Stimulated activated CD8-positive, alpha-beta memory T cell treated with anti-CD3 and anti-CD28 coated beads, Interleukin-15, amount 100 ng/mL, for 4 hours (primary cell): ENCODE measurements around the gene GRK1.

Experiments
- DNase-seq, 2 donors: peaks; one replicate each; pipeline ENCODE4 v3.0.0-alpha.2; 2020; ENCODE audit warnings: low read depth in 2 of 2

GRK1 gene

DNA sequence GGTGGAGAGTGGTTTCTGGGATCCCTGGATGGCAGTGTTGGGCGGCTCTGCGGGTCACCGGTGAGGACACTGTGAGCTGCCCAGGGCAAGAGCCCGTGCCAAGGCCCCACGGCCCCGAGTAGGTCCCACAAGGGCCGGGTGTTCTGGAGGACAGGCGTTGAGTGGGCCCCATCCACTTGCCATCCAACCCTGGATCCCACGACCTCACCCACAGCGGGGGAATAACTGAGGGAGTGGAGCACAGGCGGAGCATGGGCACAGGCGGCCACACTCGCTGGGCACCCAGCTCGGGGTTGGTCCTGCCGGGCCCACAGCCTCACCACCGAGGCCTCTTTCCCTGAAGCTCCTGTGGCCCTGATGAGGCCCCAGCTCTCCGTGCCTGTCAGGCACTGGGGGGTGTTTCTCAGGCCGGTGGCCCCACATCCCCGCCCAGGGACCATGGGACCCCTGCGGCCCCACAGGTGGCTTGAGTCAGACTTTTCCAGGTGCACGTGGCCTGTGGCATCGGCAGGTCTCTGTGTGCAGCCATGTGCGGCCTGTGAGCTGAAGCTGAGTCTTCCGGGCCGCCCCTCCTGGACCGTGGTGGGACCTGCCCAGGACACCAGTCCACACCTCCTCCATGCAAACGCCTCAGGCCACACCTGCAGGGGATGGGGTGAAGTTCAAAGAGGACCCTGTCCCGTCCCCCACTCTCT is 108.6 kb downstream of the GRK1 start:
- DNase-seq, result no peak

DNA sequence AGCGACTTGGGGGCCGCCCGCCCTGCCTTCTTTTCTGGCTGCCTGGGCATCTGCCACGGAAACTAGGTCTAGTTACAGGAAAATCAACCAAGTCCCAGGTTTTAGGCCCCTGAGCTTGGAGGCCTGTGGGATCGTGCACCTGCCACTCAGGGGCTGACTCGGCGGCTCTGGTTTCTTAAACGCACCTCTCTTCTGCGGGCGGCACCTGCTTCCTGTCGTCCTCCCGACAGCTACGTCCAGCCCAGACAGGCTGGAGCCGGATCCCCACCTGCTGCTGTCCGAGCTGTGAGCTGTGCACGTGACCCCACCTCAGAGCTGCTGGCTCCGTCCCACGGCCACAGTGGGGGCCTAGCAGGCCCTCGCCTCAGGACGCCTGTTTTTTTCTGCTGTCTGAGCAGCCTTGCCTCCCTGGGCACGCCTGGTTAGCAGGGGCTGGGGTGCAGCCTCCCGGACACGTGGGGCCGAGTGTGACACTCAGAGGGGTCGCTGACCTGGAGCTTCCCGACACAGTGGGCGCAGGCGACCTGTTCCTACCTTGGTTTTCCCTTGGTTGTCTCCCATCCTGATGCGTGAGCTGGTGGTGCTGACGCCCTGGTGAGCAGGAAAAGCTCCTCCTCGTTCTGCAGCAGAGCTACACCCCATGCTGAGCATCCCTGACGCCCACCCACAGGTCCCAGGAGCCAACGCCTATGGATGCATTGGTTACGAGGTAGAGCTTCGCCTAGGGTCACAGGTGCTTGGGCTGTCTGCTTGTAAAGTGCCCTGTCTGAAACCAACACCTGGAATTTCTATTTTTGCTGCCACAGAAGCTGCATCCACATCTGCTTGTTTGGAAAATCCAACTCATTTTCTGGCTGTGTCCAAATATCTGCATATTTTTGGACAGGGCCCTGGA is 109.5 kb downstream of the GRK1 start:
- DNase-seq, result no peak

DNA sequence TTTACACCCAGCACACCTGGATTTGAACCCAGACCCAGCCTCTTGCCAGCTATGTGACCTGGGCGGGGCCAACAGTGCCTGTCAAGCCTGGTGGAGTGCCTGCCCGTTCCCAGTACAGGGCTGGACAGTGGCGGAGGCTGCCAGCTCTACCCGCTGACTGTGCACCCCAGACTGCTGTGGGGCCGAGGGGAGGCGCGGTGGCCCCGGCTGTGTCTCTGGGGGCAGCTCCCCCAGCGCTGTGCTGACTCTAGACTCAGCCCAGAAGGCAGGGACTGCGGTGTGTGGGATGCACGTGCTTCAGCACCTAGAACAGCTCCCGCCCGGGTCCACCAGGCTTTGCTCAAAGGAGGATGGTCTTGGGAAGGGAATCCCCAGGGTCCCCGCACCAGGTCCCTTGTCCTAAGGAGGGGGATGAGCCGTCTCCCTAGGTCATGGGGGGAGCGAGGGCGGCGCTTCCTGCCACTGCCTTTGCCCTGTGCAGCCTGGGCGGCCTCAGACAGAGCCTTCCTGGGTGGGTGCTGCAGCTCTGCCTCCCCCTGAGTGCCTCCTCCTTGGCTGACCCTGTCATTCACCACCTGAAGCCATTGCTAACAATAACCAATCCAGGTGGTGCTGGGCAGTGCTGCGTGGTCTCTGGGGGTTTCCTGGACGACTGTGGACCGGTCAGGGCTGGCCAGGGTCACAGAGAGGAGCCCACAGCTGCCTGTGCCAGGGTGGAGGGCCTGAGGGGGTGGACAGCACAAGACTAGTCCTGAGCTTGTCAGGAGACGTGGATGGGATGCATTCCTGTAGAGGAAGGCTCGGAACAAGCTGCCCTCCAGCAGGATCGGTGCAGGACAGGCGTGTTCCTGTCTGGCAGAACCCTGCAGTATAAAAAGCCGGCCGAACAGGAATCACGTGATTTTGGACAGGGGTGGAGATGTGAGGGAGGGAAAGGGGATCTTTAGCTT is 110.6 kb downstream of the GRK1 start:
- no peak for DNase-seq

DNA sequence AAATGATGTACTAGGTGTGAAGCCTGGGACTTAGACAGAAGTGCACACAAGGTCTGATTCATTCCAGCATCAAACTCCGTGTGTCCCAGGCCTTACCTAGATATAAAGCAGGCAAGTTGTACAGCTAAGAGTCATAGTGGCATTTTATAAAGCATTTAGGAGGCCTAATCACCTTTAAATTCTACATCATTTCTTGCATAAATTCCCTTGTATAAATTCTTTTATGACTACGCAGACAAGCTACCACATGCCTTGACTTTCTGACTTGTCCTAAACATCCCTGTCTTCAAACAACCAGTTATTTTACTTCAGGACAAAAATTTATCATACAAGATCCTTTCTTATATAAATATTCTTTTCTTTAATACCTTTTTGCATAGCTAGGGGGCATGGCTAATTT is 114.6 kb downstream of the GRK1 start:
- no peak for DNase-seq

DNA sequence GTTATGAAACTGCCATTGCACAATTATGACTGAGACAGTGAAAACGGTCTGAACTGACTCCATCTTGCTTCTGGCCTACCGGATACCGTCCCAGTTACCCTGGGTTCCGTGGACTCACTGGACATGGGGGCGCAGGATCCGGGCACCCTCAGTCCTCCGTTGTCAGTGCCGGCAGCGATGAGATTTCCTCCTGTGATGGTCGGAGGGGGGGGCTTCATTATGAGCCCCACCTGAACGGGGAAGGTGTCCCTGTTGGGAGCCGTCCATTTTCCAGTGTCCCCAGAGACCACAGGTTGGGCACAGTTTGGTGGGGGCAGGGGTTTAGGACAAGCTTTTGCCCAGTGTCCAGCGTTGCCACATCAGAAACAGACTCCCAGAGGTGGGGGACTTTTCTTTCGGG is 115.5 kb downstream of the GRK1 start:
- no peak for DNase-seq

DNA sequence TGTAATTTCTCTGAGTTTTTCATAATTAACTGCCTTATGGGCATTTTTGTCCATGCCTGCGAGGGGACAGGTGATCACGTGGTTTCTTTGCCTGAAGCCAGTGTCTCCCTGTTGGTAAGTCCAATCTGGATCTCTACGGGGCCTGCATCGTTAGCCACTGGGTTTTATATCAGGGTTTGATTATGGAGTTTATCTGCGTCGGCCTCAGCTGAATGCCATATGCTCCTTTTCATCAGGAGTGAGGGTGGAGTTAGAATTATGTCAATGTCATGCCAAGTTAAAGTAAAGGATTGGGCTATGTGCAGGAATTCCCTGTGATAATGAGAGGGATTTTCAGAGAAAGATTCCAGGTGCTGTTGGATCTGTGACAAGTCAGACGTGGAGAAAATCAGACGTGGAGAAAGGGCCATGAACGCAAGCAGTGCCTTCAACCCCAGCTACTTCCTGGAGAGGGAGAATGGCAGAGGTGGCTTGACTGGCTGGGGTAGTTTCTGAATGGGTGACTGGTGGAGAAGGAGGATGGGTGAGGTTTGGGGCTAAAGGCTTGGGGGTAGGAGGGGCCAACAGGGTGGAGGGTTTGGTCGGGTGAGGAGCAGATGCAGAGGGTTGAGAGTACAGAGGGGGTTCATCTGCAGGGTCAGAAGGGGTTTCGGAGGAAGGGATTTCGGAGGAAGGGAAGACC is 116.3 kb downstream of the GRK1 start:
- DNase-seq, result no peak

DNA sequence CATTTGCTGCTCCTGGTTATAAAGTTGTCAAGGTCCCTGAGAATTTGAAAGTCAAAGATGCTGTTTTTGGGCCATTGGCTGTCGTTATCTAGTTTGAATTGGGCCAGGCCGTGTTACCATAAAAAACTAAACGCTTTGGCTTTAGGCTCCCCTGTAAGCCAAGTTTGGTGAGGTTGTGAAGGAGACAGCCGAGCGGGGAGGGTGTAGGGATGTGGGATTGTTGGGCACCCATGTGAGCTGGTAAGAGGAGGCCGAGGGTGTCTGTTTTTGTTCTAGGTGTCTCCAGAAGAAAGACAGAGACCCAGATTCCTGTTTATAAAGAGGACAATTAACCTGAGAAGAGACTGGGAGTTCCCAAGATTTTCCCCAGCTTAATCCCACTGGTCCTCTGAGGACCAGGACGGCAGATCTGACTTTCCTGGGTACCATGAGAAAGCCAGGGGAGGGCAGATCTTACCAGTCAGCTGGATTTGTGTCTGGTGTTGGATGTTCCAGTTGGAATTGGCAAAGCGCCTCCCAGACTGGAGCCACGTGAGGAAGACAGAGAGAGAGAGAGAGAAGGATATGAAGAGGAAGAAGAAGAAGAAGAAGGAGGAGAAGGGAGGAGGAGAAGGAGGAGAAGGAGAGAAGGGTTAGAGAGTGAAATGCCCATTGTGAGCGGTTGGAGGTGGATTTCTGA is 117.1 kb downstream of the GRK1 start:
- no peak for DNase-seq

DNA sequence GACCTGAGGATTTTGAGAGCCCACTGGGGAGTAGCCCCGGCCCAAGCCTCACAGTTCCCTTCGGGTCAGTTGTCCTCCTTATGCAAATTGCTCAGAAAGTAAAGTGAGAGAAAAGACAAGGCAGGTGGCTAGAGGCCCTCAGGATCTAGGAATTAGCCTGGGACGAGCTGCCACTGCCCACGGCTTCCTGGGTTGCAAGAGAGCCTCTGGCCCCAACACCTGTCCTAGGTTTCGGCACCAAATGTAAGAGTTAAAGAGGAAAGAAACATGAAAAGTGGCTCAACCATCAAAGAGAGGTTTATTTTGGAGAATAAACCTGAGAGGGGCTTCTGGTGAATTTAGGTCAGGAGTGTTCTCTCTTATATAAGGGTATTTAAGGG is 117.6 kb downstream of the GRK1 start:
- DNase-seq, result no peak

DNA sequence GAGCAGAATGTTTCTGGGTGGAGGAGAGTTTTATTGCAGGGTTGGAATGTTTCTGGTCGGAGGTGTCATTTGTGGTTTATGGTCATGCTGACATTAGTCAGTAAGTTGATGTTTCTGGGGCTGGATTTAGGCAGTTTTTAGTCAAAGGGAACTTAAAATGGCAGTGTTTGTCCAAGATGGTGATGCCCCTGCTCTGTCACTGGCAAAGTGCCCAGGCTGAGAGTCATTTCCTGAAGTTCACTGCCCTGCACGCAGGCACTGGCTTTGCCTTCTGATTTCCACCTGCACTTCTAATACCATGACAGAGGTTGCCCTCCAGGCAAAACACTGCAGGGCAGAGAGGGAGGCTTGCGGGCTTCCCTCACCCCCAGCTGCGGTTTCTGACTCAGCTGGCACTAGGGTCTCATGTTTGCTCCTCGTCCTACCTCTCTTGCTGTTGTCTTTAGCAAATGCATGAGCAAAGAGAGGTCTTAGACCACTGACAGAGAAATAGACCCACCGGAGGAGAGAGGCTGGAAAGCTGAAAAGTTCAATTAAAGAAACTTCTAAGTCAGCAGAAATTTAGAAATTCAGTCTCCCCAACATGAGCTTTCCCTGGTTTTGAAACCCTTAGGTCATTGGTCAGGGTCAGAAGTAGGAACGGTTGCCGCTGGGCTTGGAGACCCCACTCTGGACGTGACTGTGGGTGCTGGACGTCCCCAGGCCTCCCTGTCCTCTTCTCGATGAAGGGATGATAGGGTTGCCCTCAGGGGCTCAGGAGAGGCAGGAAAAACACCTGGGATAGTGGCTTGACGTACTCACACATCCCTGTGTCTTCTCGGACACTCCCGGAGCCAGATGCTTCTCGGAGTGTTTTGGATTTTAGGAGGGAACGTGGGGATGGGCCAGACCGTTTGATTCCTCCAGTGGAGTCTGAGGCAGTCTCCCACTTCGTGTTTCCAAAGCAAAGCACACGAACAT is 118.3 kb downstream of the GRK1 start:
- no peak for DNase-seq

DNA sequence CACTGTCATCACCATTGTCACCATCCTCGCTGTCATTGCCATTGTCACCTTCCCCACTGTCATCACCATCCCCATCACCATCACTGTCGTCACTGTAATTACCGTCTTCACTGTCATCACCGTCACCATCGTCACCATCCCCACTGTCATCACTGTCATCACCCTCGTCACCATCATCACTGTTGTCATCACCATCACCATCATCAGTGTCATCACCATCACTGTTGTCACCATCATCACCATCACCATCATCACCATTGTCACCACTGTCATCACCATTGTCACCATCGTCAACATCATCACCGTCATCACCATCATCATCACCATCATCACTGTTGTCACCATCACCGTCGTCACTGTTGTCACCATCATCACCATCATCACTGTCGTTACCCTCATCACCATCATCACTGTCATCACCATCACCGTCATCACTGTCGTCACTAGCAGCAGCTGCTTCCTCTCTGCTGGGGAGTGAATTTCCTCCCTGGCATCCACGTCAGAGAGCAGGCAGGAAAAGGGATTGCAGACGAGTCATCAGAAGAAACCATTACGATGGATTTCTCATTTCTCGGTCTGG is 119.3 kb downstream of the GRK1 start:
- DNase-seq, result no peak
